ENCODE data around the gene AFAP1. TPM values are rescaled to one million over a fixed set of nuclear protein-coding genes. Genes with fewer than 3 reads are reported as not detected.

The AFAP1 gene
- total RNA-seq, 1 experiment from 2014 or later, result 94.7 TPM

GRCh38 chr4:7844594-7844991, 95.1 kb downstream of the AFAP1 start:
- peak; percentile 66 for ATAC-seq
- peaks cover 57% of the 10 kb centered on the region for H3K4me1 ChIP-seq (ENCODE audit: control insufficient read depth, insufficient read depth, low read length)
- H3K27me3 ChIP-seq (ENCODE audit: control insufficient read depth, insufficient read depth, low read length), result no peaks in the 10 kb centered on the region
- POLR2A ChIA-PET, result no interaction called here
- BruUV-seq (replicated peaks), result no TSS peak
- peak overlapping the region; percentile 83 for H3K27ac ChIP-seq (ENCODE audit: low read length)
- CTCF ChIA-PET, result interaction anchor here (1.0 kb wide), 1 partner anchor 10 kb away, joined by 5 read pairs; no protein-coding TSS in a partner anchor
- H3K9me3 ChIP-seq (ENCODE audit: control insufficient read depth, insufficient read depth, low read depth, low read length), result no peaks in the 10 kb centered on the region
- in situ Hi-C loops (cut with HindIII; ENCODE audit: low pct_unique_long_range_greater_than_20kb, low sequenced_read_pairs) (no loop called here), intact Hi-C loops (cut with micrococcal nuclease; ENCODE audit: unreplicated experiment) (no loop called here)
- no peak for DNase-seq (ENCODE audit: low read depth, low spot score)
- TF ChIP-seq TCF7L2 (IDR thresholded peaks at IDR 0.05; ENCODE audit: low read depth, low read length) (no peak), CTCF (IDR thresholded peaks at IDR 0.05) (peak; percentile 44)
- H3K36me3 ChIP-seq (ENCODE audit: control insufficient read depth, insufficient read depth, low read length), result peaks cover 17% of the 10 kb centered on the region
- no peak overlapping the region for H3K4me3 ChIP-seq (ENCODE audit: low read depth in 2 of 2, low read length in 2 of 2)

- Histone ChIP-seq H3K36me3 (ENCODE audit: control insufficient read depth, insufficient read depth, low read length) (peaks cover 16% of the 10 kb centered on the region), H3K27ac (ENCODE audit: low read length) (peak overlapping the region; percentile 83), H3K4me3 (ENCODE audit: low read depth in 2 of 2, low read length in 2 of 2) (no peak overlapping the region), H3K9me3 (ENCODE audit: control insufficient read depth, insufficient read depth, low read depth, low read length) (no peaks in the 10 kb centered on the region), H3K27me3 (ENCODE audit: control insufficient read depth, insufficient read depth, low read length) (no peaks in the 10 kb centered on the region), H3K4me1 (ENCODE audit: control insufficient read depth, insufficient read depth, low read length) (peaks cover 57% of the 10 kb centered on the region)
- CTCF ChIA-PET, result interaction anchor here (1.0 kb wide), 1 partner anchor 10 kb away, joined by 5 read pairs; no protein-coding TSS in a partner anchor
- intact Hi-C loops (cut with micrococcal nuclease; ENCODE audit: unreplicated experiment), result no loop called here
- ATAC-seq (peak; percentile 84), DNase-seq (ENCODE audit: low read depth, low spot score) (no peak)
- in situ Hi-C loops (cut with HindIII; ENCODE audit: low pct_unique_long_range_greater_than_20kb, low sequenced_read_pairs), result no loop called here
- TF ChIP-seq REST (IDR thresholded peaks at IDR 0.05; ENCODE audit: insufficient read depth in 1 of 2, low read depth in 2 of 2, low read length in 1 of 2), result no peak
- peak; percentile 79 for TF ChIP-seq CTCF (IDR thresholded peaks at IDR 0.05)
- no peak for TF ChIP-seq TCF7L2 (IDR thresholded peaks at IDR 0.05; ENCODE audit: low read depth, low read length)
- TF ChIP-seq SIN3A (IDR thresholded peaks at IDR 0.05; ENCODE audit: borderline replicate concordance, insufficient read depth, low read depth, low read length), result no peak
- TF ChIP-seq POLR2AphosphoS5 (IDR thresholded peaks at IDR 0.05; ENCODE audit: low read depth, low read length), result peak; percentile 26; the same call in 1 of the 2 replicates
- POLR2A ChIA-PET, result interaction anchor here (0.5 to 0.7 kb wide), 2 partner anchors 237 to 477 kb away, joined by 3 read pairs; no protein-coding TSS in a partner anchor
- no TSS peak for BruUV-seq (replicated peaks)
These were observed 95.6 kb downstream of the AFAP1 start for GRCh38 chr4:7843831-7844593.
